H7 (cell line): Measurements from ENCODE around the gene CD101. TPM values are rescaled to one million over a fixed set of nuclear protein-coding genes. Genes with fewer than 3 reads are reported as not detected.

Source experiments
- DNase-seq: peaks from one replicate; pipeline ENCODE4 v3.0.0; 2012
- H3K27me3 ChIP-seq: 2 replicates; pipeline ENCODE4 v1.6.0; 2011; ENCODE audit warnings: mild to moderate bottlenecking, low read length; ENCODE audit not compliant: control insufficient read depth, insufficient read depth
- H3K36me3 ChIP-seq: replicated peaks from 2 replicates; pipeline ENCODE4 v1.5.1; 2011; ENCODE audit warnings: low read length; ENCODE audit not compliant: control insufficient read depth, insufficient read depth
- H3K4me3 ChIP-seq: 2 replicates; pipeline ENCODE4 v1.5.1; 2011; ENCODE audit warnings: low read depth, mild to moderate bottlenecking, control low read depth, low read length, moderate library complexity; ENCODE audit not compliant: insufficient read depth
- total RNA-seq: library from RNA; depleted of rRNA; stranded (reverse); fragments of >200 nt; shearing (Covaris generic); gene quantifications from 2 replicates; pipeline ENCODE4 v1.2.3, GENCODE V29; 2014

CD101 gene
- total RNA-seq, 1 experiment from 2014 or later: 0.31 TPM

- DNase-seq: no peak
- Histone ChIP-seq H3K36me3 (no peaks in the 10 kb centered on the region), H3K4me3 (no peak overlapping the region), H3K27me3 (no peaks in the 10 kb centered on the region)
Measured at GRCh38 chr1:117015724-117016123, 14.2 kb downstream of the CD101 start.

- no peak overlapping the region for H3K4me3 ChIP-seq
Measured at GRCh38 chr1:117017062-117017461, 15.5 kb downstream of the CD101 start.

GRCh38 chr1:117017648-117018047 lies 16.1 kb downstream of the CD101 start:
- Histone ChIP-seq H3K36me3 (no peaks in the 10 kb centered on the region), H3K27me3 (no peaks in the 10 kb centered on the region), H3K4me3 (no peak overlapping the region)
- no peak for DNase-seq

More at GRCh38 chr1:117017062-117017461, 15.5 kb downstream of the CD101 start:
- Histone ChIP-seq H3K27me3 (no peaks in the 10 kb centered on the region), H3K36me3 (no peaks in the 10 kb centered on the region)
- DNase-seq: no peak

- Histone ChIP-seq H3K27me3 (no peaks in the 10 kb centered on the region), H3K4me3 (no peak overlapping the region), H3K36me3 (no peaks in the 10 kb centered on the region)
- DNase-seq: no peak
Measured at GRCh38 chr1:117020526-117021156, 19.1 kb downstream of the CD101 start.

GRCh38 chr1:117022114-117022513 lies 20.6 kb downstream of the CD101 start:
- DNase-seq: no peak
- no peak overlapping the region for H3K4me3 ChIP-seq
- no peaks in the 10 kb centered on the region for H3K36me3 ChIP-seq
- H3K27me3 ChIP-seq: no peaks in the 10 kb centered on the region

- no peaks in the 10 kb centered on the region for H3K36me3 ChIP-seq
- H3K4me3 ChIP-seq: no peak overlapping the region
- DNase-seq: no peak
- no peaks in the 10 kb centered on the region for H3K27me3 ChIP-seq
Measured at GRCh38 chr1:117025568-117025967, 24.0 kb downstream of the CD101 start.

GRCh38 chr1:117026361-117026760 lies 24.8 kb downstream of the CD101 start:
- H3K36me3 ChIP-seq: no peaks in the 10 kb centered on the region
- H3K27me3 ChIP-seq: no peaks in the 10 kb centered on the region
- no peak overlapping the region for H3K4me3 ChIP-seq
- no peak for DNase-seq

GRCh38 chr1:117029685-117030084 lies 28.1 kb downstream of the CD101 start:
- Histone ChIP-seq H3K27me3 (no peaks in the 10 kb centered on the region), H3K36me3 (no peaks in the 10 kb centered on the region), H3K4me3 (no peak overlapping the region)
- DNase-seq: no peak

- no peak for DNase-seq
- Histone ChIP-seq H3K4me3 (no peak overlapping the region), H3K27me3 (no peaks in the 10 kb centered on the region), H3K36me3 (no peaks in the 10 kb centered on the region)
Measured at GRCh38 chr1:117030271-117030877, 28.8 kb downstream of the CD101 start.

GRCh38 chr1:117032266-117032665 lies 30.7 kb downstream of the CD101 start:
- Histone ChIP-seq H3K4me3 (no peak overlapping the region), H3K36me3 (no peaks in the 10 kb centered on the region), H3K27me3 (no peaks in the 10 kb centered on the region)
- DNase-seq: no peak

- DNase-seq: no peak
- H3K27me3 ChIP-seq: no peaks in the 10 kb centered on the region
Measured at GRCh38 chr1:117032681-117033539, 31.4 kb downstream of the CD101 start.

GRCh38 chr1:117033772-117034171 lies 32.2 kb downstream of the CD101 start:
- no peak for DNase-seq
- Histone ChIP-seq H3K4me3 (no peak overlapping the region), H3K36me3 (no peaks in the 10 kb centered on the region), H3K27me3 (no peaks in the 10 kb centered on the region)

More at GRCh38 chr1:117032681-117033539, 31.4 kb downstream of the CD101 start:
- Histone ChIP-seq H3K36me3 (no peaks in the 10 kb centered on the region), H3K4me3 (no peak overlapping the region)

GRCh38 chr1:117034791-117035290 lies 33.3 kb downstream of the CD101 start:
- no peaks in the 10 kb centered on the region for H3K36me3 ChIP-seq
- H3K4me3 ChIP-seq: no peak overlapping the region
- no peak for DNase-seq
- no peaks in the 10 kb centered on the region for H3K27me3 ChIP-seq

GRCh38 chr1:117036018-117036461 lies 34.5 kb downstream of the CD101 start:
- DNase-seq: peak; percentile 41
- H3K36me3 ChIP-seq: no peaks in the 10 kb centered on the region
- H3K27me3 ChIP-seq: no peaks in the 10 kb centered on the region
- H3K4me3 ChIP-seq: no peak overlapping the region

- DNase-seq: no peak
- no peaks in the 10 kb centered on the region for H3K27me3 ChIP-seq
- H3K4me3 ChIP-seq: no peak overlapping the region
- no peaks in the 10 kb centered on the region for H3K36me3 ChIP-seq
Measured at GRCh38 chr1:117037802-117038201, 36.2 kb downstream of the CD101 start.
